ENCODE results near the gene SPAG9.

- TF ChIP-seq CTCF (IDR thresholded peaks at IDR 0.05; ENCODE audit: low read length) (no peak), EZH2 (optimal IDR thresholded peaks at IDR 0.05; ENCODE audit: low read depth, low read length) (no peak), EZH2phosphoT487 (IDR thresholded peaks at IDR 0.05; ENCODE audit: low read length) (no peak)
Observed at GRCh38 chr17:51097708-51098446, 22.8 kb downstream of the SPAG9 start.

All from MM.1S (cell line).